ENCODE results near the gene IWS1. TPM values are rescaled to one million over a fixed set of nuclear protein-coding genes. Genes with fewer than 3 reads are reported as not detected.

Gene IWS1
- polyA plus RNA-seq, 3 donors from 2014 or later: 3.8 to 32.2 (median 13.1) TPM

DNA sequence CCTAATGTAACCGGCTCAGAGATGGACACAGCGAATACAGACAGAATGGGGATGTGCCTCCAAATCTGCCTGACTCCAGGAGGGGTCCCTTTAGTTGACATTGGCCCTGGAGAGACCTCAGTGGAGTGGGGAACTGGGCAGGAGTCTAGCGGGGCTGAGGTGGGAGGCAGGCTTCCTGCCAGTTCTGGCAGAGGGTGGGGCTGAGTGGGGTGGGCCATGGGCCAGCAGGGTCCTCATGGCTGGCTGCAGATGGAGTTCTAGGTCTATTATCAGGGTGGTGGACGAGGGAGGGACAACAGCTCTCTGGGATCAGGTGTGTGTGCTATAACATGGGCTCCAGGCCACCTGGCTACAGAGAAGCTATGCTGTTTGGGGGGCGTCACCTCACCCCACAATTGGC, 86.9 kb downstream of the IWS1 start:
- no peak for DNase-seq
- H3K4me3 Mint-ChIP-seq: no peak overlapping the region
- no peak overlapping the region for H3K27ac Mint-ChIP-seq
- H3K4me1 Mint-ChIP-seq: no peaks in the 10 kb centered on the region
- H3K9me3 Mint-ChIP-seq: peaks cover 0 to 11% (median 0%) of the 10 kb centered on the region in 6 donors
- H3K36me3 Mint-ChIP-seq: peaks cover 0 to 6% (median 4%) of the 10 kb centered on the region in 3 donors
- peaks cover 0 to 4% (median 2%) of the 10 kb centered on the region in 3 donors for H3K27me3 Mint-ChIP-seq (ENCODE audit: low read depth in 3 of 3)

GRCh38 chr2:127437781-127438726, 88.2 kb downstream of the IWS1 start:
- no peak for DNase-seq
- Mint-ChIP-seq H3K27ac (no peak overlapping the region), H3K4me1 (no peaks in the 10 kb centered on the region), H3K27me3 (ENCODE audit: low read depth in 3 of 3) (peaks cover 0 to 4% (median 2%) of the 10 kb centered on the region in 3 donors), H3K9me3 (peaks cover 0 to 10% (median 0%) of the 10 kb centered on the region in 6 donors), H3K36me3 (peaks cover 0 to 6% (median 3%) of the 10 kb centered on the region in 3 donors), H3K4me3 (no peak overlapping the region)

DNA sequence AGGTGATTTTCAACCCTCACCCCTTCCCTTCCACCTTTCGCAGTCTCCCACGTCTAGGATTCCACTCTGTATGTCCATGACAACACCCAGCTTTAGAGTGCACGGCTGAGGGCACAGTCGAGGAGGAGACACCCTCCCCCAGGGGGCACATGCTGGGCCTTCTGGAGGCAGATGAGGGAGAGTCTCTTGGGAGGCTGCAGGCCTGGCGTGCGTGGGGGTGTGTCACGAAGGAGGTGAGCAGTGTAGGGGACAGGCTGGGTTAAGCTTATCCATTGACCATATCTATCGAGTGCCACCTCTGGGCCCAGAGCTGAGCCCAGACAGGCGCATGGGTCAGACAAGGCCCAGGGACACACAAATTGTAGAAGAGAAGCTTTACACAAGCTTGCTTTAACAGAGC, 89.2 kb downstream of the IWS1 start:
- no peak for DNase-seq
- Mint-ChIP-seq H3K9me3 (peaks cover 0 to 6% (median 0%) of the 10 kb centered on the region in 6 donors), H3K36me3 (peaks cover 0 to 6% (median 3%) of the 10 kb centered on the region in 3 donors), H3K27me3 (ENCODE audit: low read depth in 3 of 3) (peaks cover 0 to 2% (median 0%) of the 10 kb centered on the region in 3 donors), H3K4me1 (no peaks in the 10 kb centered on the region), H3K4me3 (no peak overlapping the region), H3K27ac (no peak overlapping the region)

DNA sequence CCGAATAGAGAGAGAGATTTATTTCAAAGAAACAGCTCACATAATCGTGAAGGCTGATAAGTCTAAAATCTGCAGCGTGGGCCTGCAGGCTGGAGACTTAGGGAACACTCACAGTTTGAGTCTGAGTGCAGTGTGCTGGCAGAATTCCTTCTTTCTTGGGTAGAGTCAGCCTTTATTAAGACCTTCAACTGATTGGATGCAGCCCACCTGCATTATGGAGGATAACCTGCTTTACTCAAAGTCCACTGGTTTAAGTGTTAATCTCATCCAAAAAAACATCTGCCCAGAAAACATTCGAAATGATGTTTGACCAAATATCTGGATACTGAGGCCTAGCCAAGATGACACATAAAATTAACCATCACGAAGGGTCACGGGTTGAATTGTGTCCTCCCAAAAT, 91.8 kb downstream of the IWS1 start:
- no peaks in the 10 kb centered on the region for H3K4me1 Mint-ChIP-seq
- DNase-seq: no peak
- no peak overlapping the region for H3K4me3 Mint-ChIP-seq
- no peaks in the 10 kb centered on the region for H3K9me3 Mint-ChIP-seq
- H3K27me3 Mint-ChIP-seq (ENCODE audit: low read depth in 3 of 3): peaks cover 0 to 2% (median 0%) of the 10 kb centered on the region in 3 donors
- peaks cover 0 to 10% (median 2%) of the 10 kb centered on the region in 3 donors for H3K36me3 Mint-ChIP-seq
- H3K27ac Mint-ChIP-seq: no peak overlapping the region

- DNase-seq: no peak
- Mint-ChIP-seq H3K27me3 (ENCODE audit: low read depth in 3 of 3) (peaks cover 0 to 2% (median 0%) of the 10 kb centered on the region in 3 donors), H3K36me3 (peaks cover 0 to 11% (median 5%) of the 10 kb centered on the region in 3 donors), H3K27ac (peak overlapping the region in 1 of 6 donors; percentile 6), H3K4me1 (no peaks in the 10 kb centered on the region), H3K9me3 (no peaks in the 10 kb centered on the region), H3K4me3 (no peak overlapping the region)
Observed at GRCh38 chr2:127431408-127432023, 94.8 kb downstream of the IWS1 start.

Other genes starting within 250 kb of the IWS1 start
- gene ERCC3, start 232.3 kb downstream of the IWS1 start, polyA plus RNA-seq: 10 to 100 TPM; 20.1 to 43.1 (median 21.5) TPM
- 10 to 100 TPM; 37.4 to 55.9 (median 41.4) TPM for gene MAP3K2, start 138.5 kb downstream of the IWS1 start, polyA plus RNA-seq
- 1 to 10 TPM in 1 of 3 donors, under 1 TPM in 1, not detected in 1; 0.87 to 1.7 TPM for gene PROC, start 108.1 kb downstream of the IWS1 start, polyA plus RNA-seq
- under 1 TPM in 1 of 3 donors, not detected in 2; 0.37 TPM for gene MYO7B, start 9.2 kb upstream of the IWS1 start, polyA plus RNA-seq
- gene GPR17, start 119.7 kb upstream of the IWS1 start, polyA plus RNA-seq: not detected
- under 1 TPM in 1 of 3 donors, not detected in 2; 0.40 TPM for gene LIMS2, start 149.0 kb upstream of the IWS1 start, polyA plus RNA-seq
- gene SFT2D3, start 175.0 kb upstream of the IWS1 start, polyA plus RNA-seq: 1 to 10 TPM in 2 of 3 donors, not detected in 1; 1.3 to 3.4 TPM